NT2/D1 (cell line): ENCODE data around the gene ITIH4.

Experiments used
- DNase-seq: peaks from one replicate; pipeline ENCODE4 v3.0.0-alpha.2; 2011; ENCODE audit warnings: low read depth, low spot score
- H3K27me3 ChIP-seq: 2 replicates; pipeline ENCODE4 v1.6.0; 2011; ENCODE audit warnings: mild to moderate bottlenecking; ENCODE audit not compliant: insufficient read length, insufficient read depth
- H3K36me3 ChIP-seq: 2 replicates; pipeline ENCODE4 v1.6.1; 2011; ENCODE audit warnings: mild to moderate bottlenecking, low read length, mixed read lengths; ENCODE audit not compliant: insufficient read depth, insufficient read length
- H3K4me1 ChIP-seq: 2 replicates; pipeline ENCODE4 v1.5.1; 2011; ENCODE audit not compliant: insufficient read depth, insufficient read length
- H3K4me3 ChIP-seq: 2 replicates; pipeline ENCODE4 v1.5.1; 2011; ENCODE audit warnings: low read depth; ENCODE audit not compliant: insufficient read length
- H3K9ac ChIP-seq: 2 replicates; pipeline ENCODE4 v1.6.0; 2011; ENCODE audit warnings: low read depth; ENCODE audit not compliant: insufficient read length
- H3K9me3 ChIP-seq: 2 replicates; pipeline ENCODE4 v1.5.1; 2011; ENCODE audit warnings: mild to moderate bottlenecking, low read length; ENCODE audit not compliant: insufficient read depth
- SUZ12 ChIP-seq: IDR thresholded peaks from 2 replicates; pipeline ENCODE4 v1.6.1; 2011; ENCODE audit not compliant: insufficient read length, insufficient read depth; ENCODE audit errors: extremely low read depth
- YY1 ChIP-seq: IDR thresholded peaks from 2 replicates; pipeline ENCODE4 v1.6.1; 2011; ENCODE audit not compliant: insufficient read length, insufficient read depth
- ZNF274 ChIP-seq: IDR thresholded peaks from 2 replicates; pipeline ENCODE4 v1.6.1; 2011; ENCODE audit warnings: mild to moderate bottlenecking, low read depth, low read length

Gene ITIH4

GRCh38 chr3:52839268-52839575 is 8.8 kb upstream of the ITIH4 start:
- no peak for DNase-seq
- Histone ChIP-seq H3K36me3 (peaks cover 26% of the 10 kb centered on the region), H3K9ac (no peak overlapping the region), H3K27me3 (no peaks in the 10 kb centered on the region), H3K9me3 (no peaks in the 10 kb centered on the region), H3K4me1 (peaks cover 19% of the 10 kb centered on the region), H3K4me3 (no peak overlapping the region)
- no peak for TF ChIP-seq ZNF274
- no peak for TF ChIP-seq YY1

GRCh38 chr3:52838561-52839267 is 8.2 kb upstream of the ITIH4 start:
- no peak overlapping the region for H3K9ac ChIP-seq
- TF ChIP-seq ZNF274 = no peak
- no peak for TF ChIP-seq SUZ12
- no peak for TF ChIP-seq YY1
- H3K27me3 ChIP-seq = no peaks in the 10 kb centered on the region
- H3K9me3 ChIP-seq = no peaks in the 10 kb centered on the region
- no peak for DNase-seq
- peaks cover 26% of the 10 kb centered on the region for H3K36me3 ChIP-seq
- H3K4me1 ChIP-seq = peaks cover 22% of the 10 kb centered on the region
- H3K4me3 ChIP-seq = no peak overlapping the region

DNA sequence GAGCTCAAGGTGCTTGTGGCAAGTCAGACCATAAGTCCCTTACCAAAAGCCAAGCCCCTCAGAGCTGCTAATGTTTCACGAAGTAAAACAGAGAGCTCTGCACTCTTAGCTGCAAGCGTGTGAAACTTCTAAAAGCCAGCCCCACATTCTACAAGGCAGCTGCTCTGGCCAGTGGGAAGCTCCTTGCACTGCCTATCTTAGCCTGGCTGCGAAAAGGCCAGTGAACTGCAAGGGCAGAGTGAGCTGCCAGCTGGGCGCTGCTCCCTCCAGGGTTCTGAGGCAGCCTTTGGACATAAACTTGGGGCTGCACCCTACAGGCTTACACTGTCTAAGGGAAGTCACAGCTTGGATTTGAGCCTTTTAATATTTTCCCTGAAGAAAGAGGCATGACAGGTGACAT is 6.5 kb upstream of the ITIH4 start:
- TF ChIP-seq SUZ12 = no peak
- no peak for TF ChIP-seq ZNF274
- TF ChIP-seq YY1 = no peak
- Histone ChIP-seq H3K27me3 (no peaks in the 10 kb centered on the region), H3K4me3 (no peak overlapping the region), H3K36me3 (peaks cover 18% of the 10 kb centered on the region), H3K4me1 (peaks cover 28% of the 10 kb centered on the region), H3K9ac (no peak overlapping the region), H3K9me3 (no peaks in the 10 kb centered on the region)
- no peak for DNase-seq

DNA sequence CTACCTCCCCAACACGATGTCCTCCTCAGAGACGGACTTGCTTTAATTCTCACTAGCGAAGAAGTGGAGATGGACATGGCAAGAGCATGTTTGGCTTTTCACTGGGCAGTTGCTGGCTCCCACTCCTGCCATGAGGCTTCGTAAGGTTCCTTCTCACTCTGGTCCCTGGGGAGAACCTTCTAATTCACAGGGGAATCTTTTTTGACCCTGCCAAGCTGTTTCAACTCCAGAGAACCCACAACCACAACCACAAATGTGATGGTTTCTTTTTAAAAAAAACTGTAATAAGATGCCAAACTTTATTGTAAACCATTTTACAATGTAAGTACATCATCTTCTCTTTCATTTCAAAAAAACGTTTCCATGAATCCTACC is 6.0 kb upstream of the ITIH4 start:
- no peaks in the 10 kb centered on the region for H3K27me3 ChIP-seq
- TF ChIP-seq ZNF274 = no peak
- TF ChIP-seq YY1 = no peak
- no peak for TF ChIP-seq SUZ12
- no peak overlapping the region for H3K4me3 ChIP-seq
- no peak for DNase-seq
- no peak overlapping the region for H3K9ac ChIP-seq
- peaks cover 12% of the 10 kb centered on the region for H3K36me3 ChIP-seq
- H3K9me3 ChIP-seq = no peaks in the 10 kb centered on the region
- peaks cover 25% of the 10 kb centered on the region for H3K4me1 ChIP-seq

GRCh38 chr3:52835766-52836470 is 5.4 kb upstream of the ITIH4 start:
- no peak for DNase-seq
- Histone ChIP-seq H3K4me1 (peaks cover 29% of the 10 kb centered on the region), H3K9me3 (no peaks in the 10 kb centered on the region), H3K27me3 (no peaks in the 10 kb centered on the region), H3K36me3 (peaks cover 11% of the 10 kb centered on the region), H3K4me3 (no peak overlapping the region), H3K9ac (peak overlapping the region; percentile 27)
- TF ChIP-seq YY1 (no peak), ZNF274 (no peak), SUZ12 (no peak)

DNA sequence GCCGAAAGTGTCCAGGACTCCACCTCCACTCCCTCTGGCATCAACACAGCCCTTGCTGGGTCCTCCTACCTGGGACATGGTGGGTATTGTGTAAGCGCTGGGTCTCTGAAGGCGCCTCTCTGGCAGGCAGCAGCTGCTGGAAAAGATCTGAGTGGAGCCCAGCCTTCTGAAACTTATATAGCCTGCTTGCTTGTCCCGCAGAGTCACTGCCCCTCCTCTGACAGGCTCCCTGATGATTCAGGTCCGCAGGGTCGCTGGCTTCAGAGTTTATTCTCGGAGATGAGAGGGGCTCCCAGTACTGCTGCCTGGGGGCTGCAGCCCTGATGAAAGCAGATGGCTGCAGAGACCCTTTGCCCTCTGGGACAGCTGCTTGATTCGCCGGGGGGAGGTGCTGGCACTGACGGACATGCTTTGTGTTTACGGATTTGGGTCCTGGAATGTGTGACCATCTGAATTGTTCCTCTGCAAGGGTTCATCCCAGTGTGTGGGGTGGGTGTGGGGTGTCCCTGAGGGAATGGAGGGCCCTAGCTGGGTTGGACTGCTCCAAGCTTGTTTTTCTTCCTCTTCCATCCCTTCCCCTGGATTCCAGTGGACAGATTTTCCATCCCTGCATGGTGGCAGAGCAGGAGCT is 4.5 kb upstream of the ITIH4 start, which contains the start of gene MUSTN1:
MUSTN1 (minus strand) TSS at position 149 of the 631 bp plus-strand sequence; CDS start at position 78, 71 bp downstream.
- Histone ChIP-seq H3K9me3 (no peaks in the 10 kb centered on the region), H3K4me3 (no peak within 1 kb of the TSS), H3K36me3 (peaks cover 11% of the 10 kb centered on the region), H3K4me1 (peaks cover 34% of the 10 kb centered on the region), H3K27me3 (no peaks in the 10 kb centered on the region), H3K9ac (peak within 1 kb of the TSS; percentile 27)
- peak; percentile 30 for DNase-seq
- TF ChIP-seq YY1 (no peak), ZNF274 (no peak), SUZ12 (no peak)

DNA sequence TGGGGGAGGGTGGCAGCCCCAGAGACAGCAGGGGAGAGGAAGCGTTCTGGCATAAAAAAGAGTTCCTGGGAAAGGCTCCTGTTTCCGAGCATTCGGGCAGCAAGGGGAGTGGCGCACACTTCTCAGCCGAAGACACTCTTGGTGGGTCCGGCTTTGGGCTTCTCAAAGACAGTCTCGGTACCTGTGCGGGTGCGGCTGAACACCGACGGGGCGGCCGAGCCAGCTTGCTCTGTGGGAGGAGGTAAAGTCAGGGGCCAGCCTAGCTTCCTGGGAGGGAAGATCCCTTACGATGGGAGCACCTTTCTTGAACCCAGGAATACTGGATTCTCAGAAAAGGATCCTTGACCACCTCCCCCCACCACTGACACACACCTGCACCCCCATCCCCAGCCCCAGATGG is 2.7 kb upstream of the ITIH4 start:
- no peaks in the 10 kb centered on the region for H3K9me3 ChIP-seq
- DNase-seq = no peak
- peaks cover 6% of the 10 kb centered on the region for H3K36me3 ChIP-seq
- H3K9ac ChIP-seq = no peak overlapping the region
- TF ChIP-seq SUZ12 (no peak), ZNF274 (no peak), YY1 (no peak)
- no peaks in the 10 kb centered on the region for H3K27me3 ChIP-seq
- peaks cover 34% of the 10 kb centered on the region for H3K4me1 ChIP-seq
- no peak overlapping the region for H3K4me3 ChIP-seq
